H9 (cell line): ENCODE results near the gene KY. TPM values are rescaled to one million over a fixed set of nuclear protein-coding genes. Genes with fewer than 3 reads are reported as not detected.

Experiments used
- DNase-seq: peaks from one replicate; pipeline ENCODE4 v3.0.0-alpha.2; 2017
- H2AFZ ChIP-seq: one replicate; pipeline ENCODE4 v1.6.1; 2013; ENCODE audit warnings: mild to moderate bottlenecking, low read length, control low read depth, moderate library complexity
- H2AK5ac ChIP-seq: 2 replicates; pipeline ENCODE4 v1.6.1; 2013; ENCODE audit warnings: low read length, control low read depth, mixed read lengths; ENCODE audit not compliant: insufficient read length
- H2BK120ac ChIP-seq: one replicate; pipeline ENCODE4 v1.6.1; 2013; ENCODE audit warnings: low read depth, mild to moderate bottlenecking, low read length, control low read depth, inconsistent platforms; ENCODE audit not compliant: poor library complexity, severe bottlenecking
- H2BK12ac ChIP-seq: 2 replicates; pipeline ENCODE4 v1.6.1; 2013; ENCODE audit warnings: low read length, control low read depth, mixed read lengths, low read depth; ENCODE audit not compliant: insufficient read length
- H2BK15ac ChIP-seq: 2 replicates; pipeline ENCODE4 v1.6.1; 2013; ENCODE audit warnings: low read depth, low read length, control low read depth
- H2BK20ac ChIP-seq: one replicate; pipeline ENCODE4 v1.6.1; 2013; ENCODE audit warnings: low read depth, mild to moderate bottlenecking, low read length, control low read depth, inconsistent platforms; ENCODE audit not compliant: poor library complexity, severe bottlenecking
- H2BK5ac ChIP-seq: 2 replicates; pipeline ENCODE4 v1.6.1; 2013; ENCODE audit warnings: low read length, control low read depth, mixed read lengths; ENCODE audit not compliant: insufficient read length
- H3K14ac ChIP-seq: 2 replicates; pipeline ENCODE4 v1.6.1; 2013; ENCODE audit warnings: low read length, control low read depth; ENCODE audit not compliant: insufficient read depth
- H3K18ac ChIP-seq: 2 replicates; pipeline ENCODE4 v1.6.1; 2013; ENCODE audit warnings: low read depth, mild to moderate bottlenecking, mixed read lengths, low read length, control low read depth; ENCODE audit not compliant: insufficient read length
- H3K23ac ChIP-seq: 2 replicates; pipeline ENCODE4 v1.6.1; 2013; ENCODE audit warnings: low read length, control low read depth, mixed read lengths, low read depth; ENCODE audit not compliant: insufficient read length
- H3K23me2 ChIP-seq: 2 replicates; pipeline ENCODE4 v1.6.1; 2013; ENCODE audit warnings: low read depth, mild to moderate bottlenecking, mixed read lengths, low read length, control low read depth; ENCODE audit not compliant: insufficient read length, poor library complexity, severe bottlenecking
- H3K27ac ChIP-seq: 2 replicates; pipeline ENCODE4 v1.5.1; 2013; ENCODE audit warnings: low read length, control low read depth, mixed read lengths, low read depth; ENCODE audit not compliant: insufficient read length
- H3K27me3 ChIP-seq: 2 replicates; pipeline ENCODE4 v1.6.1; 2013; ENCODE audit warnings: low read length, control low read depth, inconsistent platforms; ENCODE audit not compliant: insufficient read depth
- H3K4ac ChIP-seq: 2 replicates; pipeline ENCODE4 v1.6.1; 2013; ENCODE audit warnings: low read depth, mild to moderate bottlenecking, control low read depth, inconsistent platforms, low read length, moderate library complexity
- H3K4me1 ChIP-seq: 2 replicates; pipeline ENCODE4 v1.6.1; 2013; ENCODE audit warnings: low read length, control low read depth, inconsistent platforms; ENCODE audit not compliant: insufficient read depth
- H3K4me2 ChIP-seq: 2 replicates; pipeline ENCODE4 v1.6.1; 2013; ENCODE audit warnings: low read length, control low read depth, mixed read lengths; ENCODE audit not compliant: insufficient read length, insufficient read depth
- H3K56ac ChIP-seq: 2 replicates; pipeline ENCODE4 v1.6.1; 2013; ENCODE audit warnings: low read depth, mild to moderate bottlenecking, mixed read lengths, low read length, control low read depth; ENCODE audit not compliant: insufficient read length
- H3K79me1 ChIP-seq: 2 replicates; pipeline ENCODE4 v1.6.1; 2013; ENCODE audit warnings: low read depth, mild to moderate bottlenecking, moderate library complexity, low read length, control low read depth, inconsistent platforms; ENCODE audit not compliant: insufficient read depth, poor library complexity, severe bottlenecking
- H3K79me2 ChIP-seq: 2 replicates; pipeline ENCODE4 v1.6.1; 2013; ENCODE audit warnings: low read length, control low read depth, inconsistent platforms; ENCODE audit not compliant: insufficient read depth
- H3K9ac ChIP-seq: 2 replicates; pipeline ENCODE4 v1.6.1; 2013; ENCODE audit warnings: low read length, control low read depth, mixed read lengths; ENCODE audit not compliant: insufficient read length; ENCODE audit errors: extremely low read depth
- H3K9me3 ChIP-seq: one replicate; pipeline ENCODE4 v1.6.1; 2013; ENCODE audit warnings: low read depth, low read length, inconsistent platforms; ENCODE audit not compliant: control insufficient read depth
- H3T11ph ChIP-seq: one replicate; pipeline ENCODE4 v1.6.1; 2013; ENCODE audit warnings: mild to moderate bottlenecking, low read length, control low read depth, inconsistent platforms
- H4K20me1 ChIP-seq: one replicate; pipeline ENCODE4 v1.6.1; 2013; ENCODE audit not compliant: control insufficient read depth, insufficient read length, insufficient read depth
- H4K5ac ChIP-seq: 2 replicates; pipeline ENCODE4 v1.6.1; 2013; ENCODE audit warnings: low read depth, mild to moderate bottlenecking, mixed read lengths, low read length, control low read depth; ENCODE audit not compliant: insufficient read length
- H4K8ac ChIP-seq: replicated peaks from 2 replicates; pipeline ENCODE4 v1.6.1; 2013; ENCODE audit warnings: low read length, control low read depth, mixed read lengths, low read depth; ENCODE audit not compliant: insufficient read length
- H4K91ac ChIP-seq: 2 replicates; pipeline ENCODE4 v1.6.1; 2013; ENCODE audit warnings: low read depth, mild to moderate bottlenecking, moderate library complexity, mixed read lengths, low read length, control low read depth; ENCODE audit not compliant: insufficient read length
- H3K27ac Mint-ChIP-seq, 3 experiments: 2 replicates in 2 of 3; 3 replicates in 1 of 3; pipeline ENCODE4 v1.8.0; 2020 to 2021; ENCODE audit warnings: mixed read lengths in 3 of 3, mild to moderate bottlenecking in 1 of 3, moderate library complexity in 1 of 3
- H3K27me3 Mint-ChIP-seq: 2 replicates; pipeline ENCODE4 v1.8.0; 2021; ENCODE audit warnings: low read depth, mild to moderate bottlenecking, moderate library complexity, mixed read lengths
- H3K36me3 Mint-ChIP-seq, 3 experiments: 2 replicates in 2 of 3; 3 replicates in 1 of 3; pipeline ENCODE4 v1.8.0; 2020 to 2021; ENCODE audit warnings: low read depth in 3 of 3, mixed read lengths in 3 of 3; ENCODE audit not compliant: insufficient read depth in 1 of 3
- H3K4me1 Mint-ChIP-seq, 2 experiments: 2 replicates each; pipeline ENCODE4 v1.8.0; 2020; ENCODE audit warnings: mixed read lengths in 2 of 2
- H3K4me3 Mint-ChIP-seq, 2 experiments: 2 replicates in 1 of 2; 3 replicates in 1 of 2; pipeline ENCODE4 v1.8.0; 2020 to 2021; ENCODE audit warnings: mild to moderate bottlenecking in 2 of 2, mixed read lengths in 2 of 2, moderate library complexity in 1 of 2
- H3K9me3 Mint-ChIP-seq, 2 experiments: 2 replicates in 1 of 2; 3 replicates in 1 of 2; pipeline ENCODE4 v1.8.0; 2020; ENCODE audit warnings: mild to moderate bottlenecking in 2 of 2, mixed read lengths in 2 of 2, moderate library complexity in 1 of 2
- CTCF ChIP-seq: fragments of 200-600 bp; sonication (generic); conservative IDR thresholded peaks from 3 replicates; pipeline ENCODE4 v1.8.0; 2021; ENCODE audit warnings: antibody characterized with exemption, mild to moderate bottlenecking
- WGBS: extraction: QIAGEN DNeasy Blood & Tissue Kit; methylation state at CpG from one replicate; pipeline ENCODE4 v1.1.7; 2013; ENCODE audit warnings: missing lambda C conversion rate, low lambda C conversion rate, mixed read lengths; ENCODE audit not compliant: insufficient read length; ENCODE audit errors: extremely low coverage; 5-methylcytosine and 5-hydroxymethylcytosine counted together
- total RNA-seq: library from RNA; stranded (reverse); gene quantifications from 2 replicates; pipeline ENCODE4 v1.2.1, GENCODE V29; 2021

KY gene
- total RNA-seq, 1 experiment from 2014 or later = not detected

- Histone ChIP-seq H2BK15ac (no peak overlapping the region), H3K56ac (no peak overlapping the region), H3K79me1 (no peaks in the 10 kb centered on the region), H3K4me1 (no peaks in the 10 kb centered on the region; the same call in 1 of the 2 replicates), H3K27ac (no peak overlapping the region), H3K4ac (no peak overlapping the region), H2BK5ac (no peak overlapping the region), H3K23me2 (no peaks in the 10 kb centered on the region), H3T11ph (no peak overlapping the region), H3K9ac (no peak overlapping the region), H2BK20ac (no peak overlapping the region), H3K79me2 (no peaks in the 10 kb centered on the region), H4K20me1 (no peaks in the 10 kb centered on the region), H3K9me3 (no peaks in the 10 kb centered on the region), H3K14ac (no peak overlapping the region; the same call in 1 of the 2 replicates), H3K23ac (no peak overlapping the region), H2BK12ac (no peak overlapping the region), H2BK120ac (no peak overlapping the region), H4K8ac (no peak overlapping the region), H3K18ac (no peak overlapping the region), H2AK5ac (no peak overlapping the region), H3K27me3 (no peaks in the 10 kb centered on the region), H2AFZ (no peak overlapping the region), H4K91ac (no peak overlapping the region), H3K4me2 (no peak overlapping the region), H4K5ac (no peak overlapping the region)
- no CpG with 5 or more reads among the region's 11 CpGs for WGBS
- Mint-ChIP-seq H3K27me3 (peaks cover 22% of the 10 kb centered on the region), H3K36me3 (no peaks in the 10 kb centered on the region; a peak in 1 of 7 replicates), H3K4me3 (no peak overlapping the region), H3K27ac (no peak overlapping the region), H3K4me1 (peaks cover 0 to 4% of the 10 kb centered on the region in 2 experiments; a peak in 1 of 4 replicates), H3K9me3 (no peaks in the 10 kb centered on the region)
- TF ChIP-seq CTCF = no peak
- no peak for DNase-seq
Observed at GRCh38 chr3:134610432-134611385, 40.1 kb downstream of the KY start.
